ENCODE measurements around the gene HMCN1.

GRCh38 chr1:185912504-185912903 is 178.3 kb downstream of the HMCN1 start:
- TF ChIP-seq CTCF (IDR thresholded peaks at IDR 0.05; ENCODE audit: poor library complexity, severe bottlenecking) = no peak
- no peak for TF ChIP-seq EZH2 (IDR thresholded peaks at IDR 0.05; ENCODE audit: borderline replicate concordance, insufficient read depth, low read length, poor library complexity, severe bottlenecking)
- no peak for TF ChIP-seq POLR2AphosphoS5 (IDR thresholded peaks at IDR 0.05)
- no peak for TF ChIP-seq RAD21 (conservative IDR thresholded peaks at IDR 0.05)
- no peak for TF ChIP-seq EP300 (conservative IDR thresholded peaks at IDR 0.05; ENCODE audit: poor library complexity, severe bottlenecking)
- no peak for TF ChIP-seq REST (IDR thresholded peaks at IDR 0.05; ENCODE audit: borderline replicate concordance)
